GM18505 (cell line): ENCODE measurements around the gene SOS1.

Experiments
- ATAC-seq: cut with Tn5 transposase; IDR thresholded peaks from one replicate; pipeline ENCODE4 v1.9.1; 2021; ENCODE audit not compliant: unreplicated experiment
- POLR2A ChIP-seq: IDR thresholded peaks from 4 replicates; pipeline ENCODE4 v1.6.1; 2011; ENCODE audit warnings: borderline replicate concordance; ENCODE audit not compliant: insufficient read depth, insufficient read length; ENCODE audit errors: extremely low read depth

The SOS1 gene

DNA sequence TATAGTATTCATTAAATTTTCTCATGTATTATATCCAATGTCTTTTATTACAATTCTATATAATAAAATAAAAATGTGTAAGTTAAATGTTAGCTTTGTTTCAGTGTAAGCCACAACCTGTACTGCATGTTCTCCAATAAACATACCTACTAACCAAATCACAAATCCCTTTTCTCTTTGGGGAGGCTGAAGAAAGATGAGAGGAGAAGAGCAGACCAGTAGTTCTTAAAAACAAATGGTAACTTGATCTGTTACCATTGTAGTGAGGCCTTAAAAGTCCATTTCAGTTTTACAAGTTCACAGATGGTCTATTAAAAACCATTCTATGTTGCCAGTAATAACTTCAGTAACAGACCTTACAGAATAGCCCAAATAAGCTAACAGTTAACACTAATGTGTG, 100.5 kb downstream of the SOS1 start:
- TF ChIP-seq POLR2A, result no peak
- ATAC-seq, result no peak

DNA sequence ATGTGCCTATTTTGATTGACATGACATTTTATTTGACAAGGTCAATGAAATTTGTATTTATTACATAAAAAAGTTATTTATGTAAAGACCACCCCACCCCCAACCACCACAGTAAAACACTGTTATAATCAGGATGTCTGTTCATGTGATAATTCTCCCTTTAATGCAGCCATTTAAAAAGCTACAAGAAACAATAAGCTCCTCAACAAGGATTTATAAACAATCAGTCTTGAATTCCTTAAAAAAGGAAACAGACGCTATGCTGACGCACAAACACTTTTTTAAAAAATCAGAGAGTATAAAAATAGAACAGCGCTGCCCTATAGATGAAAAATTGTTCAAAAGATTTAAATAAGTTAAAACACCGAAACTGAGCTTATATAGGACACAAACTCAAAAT, 102.2 kb downstream of the SOS1 start:
- TF ChIP-seq POLR2A, result no peak
- ATAC-seq, result no peak

DNA sequence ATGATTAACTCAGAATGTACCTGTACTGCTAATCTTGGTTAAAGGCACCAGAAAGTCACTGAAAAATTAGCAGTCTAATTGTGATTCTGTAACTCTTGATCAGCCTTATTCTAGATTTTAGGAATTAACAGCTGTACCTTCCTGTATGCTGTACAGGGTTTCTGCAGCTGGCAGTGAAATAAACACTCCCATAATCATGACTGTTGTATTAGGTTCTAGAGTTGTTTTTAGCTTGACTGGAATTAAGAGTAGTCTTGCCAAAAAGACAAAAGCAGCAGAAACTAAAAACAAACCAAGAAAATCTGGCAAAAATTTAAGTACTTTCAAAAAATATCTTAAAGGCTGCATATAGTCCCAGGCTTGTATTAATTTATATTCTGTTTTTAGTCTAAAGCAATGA, 103.5 kb downstream of the SOS1 start:
- no peak for ATAC-seq
- no peak for TF ChIP-seq POLR2A

DNA sequence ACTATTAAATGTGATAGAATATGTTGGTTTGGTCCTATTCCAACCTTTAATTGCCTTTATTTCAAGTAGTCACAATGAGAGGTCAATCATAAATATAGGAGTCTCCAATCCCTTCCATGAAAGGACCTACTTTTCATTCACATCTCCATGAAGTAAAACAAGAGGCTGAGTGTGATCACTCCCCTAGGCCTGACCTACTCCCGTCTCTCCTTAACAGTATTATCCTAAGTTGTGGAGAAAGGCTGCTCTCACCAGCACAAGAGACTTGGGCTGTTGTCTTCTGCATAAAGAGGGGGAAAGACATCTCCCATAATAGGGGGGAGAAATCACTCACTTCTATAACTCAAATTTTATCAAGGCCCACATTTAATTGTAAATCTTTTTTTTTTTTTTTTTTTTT, 105.4 kb downstream of the SOS1 start:
- TF ChIP-seq POLR2A, result no peak
- no peak for ATAC-seq

DNA sequence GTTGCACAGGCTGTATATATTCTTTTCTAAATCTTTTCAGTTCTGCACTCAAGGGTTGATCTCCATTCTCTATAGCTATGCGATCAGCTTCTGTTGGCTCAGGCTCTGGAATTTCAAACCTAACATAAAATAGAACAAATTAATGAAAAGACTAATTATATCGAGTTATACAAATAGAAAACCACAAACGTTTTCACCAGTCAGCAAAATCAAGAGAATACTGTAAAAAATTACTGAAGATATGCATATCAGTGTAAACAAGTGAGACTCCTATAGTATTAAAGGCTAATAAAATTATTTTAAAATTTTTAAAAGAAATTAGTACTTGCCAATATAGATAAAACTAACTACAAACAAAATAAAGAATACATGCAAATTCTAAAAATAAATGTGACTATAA, 107.0 kb downstream of the SOS1 start:
- TF ChIP-seq POLR2A, result no peak
- no peak for ATAC-seq

DNA sequence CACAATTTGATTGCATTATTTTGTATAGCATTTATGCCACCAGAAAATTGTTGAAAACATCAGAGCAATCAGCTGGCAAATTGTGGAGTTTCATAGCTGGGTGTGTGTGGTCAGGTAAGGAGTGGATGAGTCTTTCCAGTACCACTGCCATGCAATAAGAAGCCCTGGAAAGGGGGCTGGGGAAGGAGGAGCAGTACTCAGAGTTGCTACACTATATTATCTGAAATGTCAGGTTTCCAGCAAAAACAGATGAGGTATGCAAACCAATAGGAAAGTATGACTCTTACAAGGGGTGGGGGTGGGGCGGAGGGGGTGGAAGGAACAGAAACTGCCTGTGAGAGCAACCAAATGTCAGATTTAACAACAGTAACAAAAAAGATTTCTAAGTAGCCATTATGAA, 112.2 kb downstream of the SOS1 start:
- no peak for ATAC-seq
- TF ChIP-seq POLR2A, result no peak

DNA sequence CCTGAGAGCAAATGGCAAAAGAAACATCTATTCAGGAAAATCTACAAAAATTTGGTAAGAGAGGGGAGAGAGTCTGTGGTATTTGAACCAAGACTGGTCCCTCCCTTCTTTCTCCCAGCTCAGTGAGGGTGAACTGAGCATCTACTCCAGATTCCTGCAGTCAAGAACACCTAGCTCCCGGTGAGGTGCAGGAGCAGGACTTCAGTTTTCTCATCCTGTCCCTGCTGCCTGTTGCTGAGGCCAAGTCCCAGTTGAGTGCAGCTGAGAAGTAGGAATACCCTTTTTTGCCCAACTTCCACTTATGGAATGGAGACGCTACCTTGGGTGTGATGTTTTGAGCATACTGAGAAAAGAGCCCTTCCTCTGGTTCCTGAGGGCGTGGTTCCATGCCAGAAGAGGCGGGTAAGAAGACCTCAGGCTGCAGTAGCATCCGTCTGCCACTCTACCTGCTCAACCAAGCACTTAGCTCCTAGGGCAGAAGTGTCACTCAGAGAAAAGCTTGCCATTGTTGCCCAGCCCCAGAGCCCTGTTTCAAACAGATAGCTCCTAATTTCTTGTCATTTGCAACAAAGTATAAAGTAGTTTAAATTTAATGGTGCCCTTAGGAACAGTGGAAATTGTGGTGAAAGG, 112.9 kb downstream of the SOS1 start:
- no peak for ATAC-seq
- no peak for TF ChIP-seq POLR2A

DNA sequence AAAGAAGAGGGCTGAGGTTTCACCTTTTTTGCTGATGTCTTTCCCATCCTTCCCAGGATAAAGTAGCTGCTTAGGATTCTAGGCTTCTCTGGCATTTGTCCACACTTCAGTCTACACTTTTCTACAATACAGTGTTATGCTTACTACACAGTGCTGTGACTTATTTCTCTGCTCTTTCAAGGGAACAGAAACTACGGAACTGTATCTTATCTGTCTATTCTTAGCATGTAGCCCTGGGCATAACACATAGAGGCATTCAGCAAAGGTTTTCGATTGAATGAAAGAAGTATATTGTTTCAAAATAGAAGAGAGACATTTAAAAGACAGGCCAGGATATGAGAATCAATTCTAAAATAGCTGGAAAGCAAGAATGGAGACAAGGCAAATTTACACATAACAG, 120.3 kb downstream of the SOS1 start:
- TF ChIP-seq POLR2A, result no peak
- no peak for ATAC-seq

DNA sequence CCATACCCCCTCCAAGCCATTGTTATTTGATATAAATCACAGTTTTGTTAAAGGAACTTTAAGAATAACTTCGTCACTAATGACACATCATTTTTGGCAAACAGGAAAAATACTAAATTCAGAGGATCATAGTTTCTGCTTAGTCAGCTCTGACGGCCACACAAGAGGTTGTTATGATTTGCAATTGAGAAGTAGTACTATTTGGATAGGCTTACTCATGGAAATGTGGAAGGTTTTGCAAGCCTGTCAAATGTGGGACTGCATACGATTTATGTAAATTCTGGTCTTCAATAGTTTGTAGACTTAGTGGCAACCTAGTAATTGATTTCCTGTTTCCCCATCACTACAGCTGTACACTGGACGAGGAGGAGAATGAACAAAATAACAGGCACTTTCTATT, 123.1 kb downstream of the SOS1 start:
- no peak for ATAC-seq
- TF ChIP-seq POLR2A, result no peak

DNA sequence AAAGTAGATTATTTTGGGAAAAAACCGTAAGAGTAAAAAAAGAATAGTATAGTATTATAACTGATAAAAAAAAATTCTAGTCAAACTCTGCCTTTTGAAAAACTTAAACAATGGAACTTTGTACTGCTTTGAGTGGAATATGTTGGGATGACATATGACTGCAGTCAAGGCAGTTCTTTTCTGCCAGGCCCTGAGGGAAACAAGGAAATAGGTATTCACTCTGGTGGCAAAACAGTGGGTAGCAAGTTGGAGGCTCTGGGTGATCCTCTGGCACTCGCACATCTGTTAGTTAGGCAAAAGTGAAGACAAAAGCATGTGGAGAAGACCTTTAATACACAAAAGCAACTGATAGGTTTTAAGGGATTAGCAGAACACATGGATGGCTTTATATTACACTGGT, 129.0 kb downstream of the SOS1 start:
- TF ChIP-seq POLR2A, result no peak
- ATAC-seq, result no peak

DNA sequence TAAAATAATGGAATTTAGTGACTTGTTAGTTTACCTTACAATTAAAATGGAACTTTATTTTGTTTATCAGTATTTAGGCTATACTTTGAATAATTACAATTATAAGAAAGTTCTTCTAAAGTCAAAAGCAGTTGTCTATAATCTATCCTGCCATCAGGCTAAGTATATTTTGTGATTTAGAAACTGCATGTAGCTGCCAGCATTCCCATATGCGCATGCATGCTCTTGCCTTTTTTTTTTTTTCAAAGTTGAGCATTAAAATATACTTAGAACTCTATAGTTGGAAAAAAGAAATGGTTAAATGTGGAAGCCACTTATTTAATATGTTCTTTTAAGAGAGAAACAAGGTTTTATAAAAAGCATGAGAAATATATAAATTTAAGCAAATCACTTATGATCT, 132.1 kb downstream of the SOS1 start:
- ATAC-seq, result no peak
- TF ChIP-seq POLR2A, result no peak

DNA sequence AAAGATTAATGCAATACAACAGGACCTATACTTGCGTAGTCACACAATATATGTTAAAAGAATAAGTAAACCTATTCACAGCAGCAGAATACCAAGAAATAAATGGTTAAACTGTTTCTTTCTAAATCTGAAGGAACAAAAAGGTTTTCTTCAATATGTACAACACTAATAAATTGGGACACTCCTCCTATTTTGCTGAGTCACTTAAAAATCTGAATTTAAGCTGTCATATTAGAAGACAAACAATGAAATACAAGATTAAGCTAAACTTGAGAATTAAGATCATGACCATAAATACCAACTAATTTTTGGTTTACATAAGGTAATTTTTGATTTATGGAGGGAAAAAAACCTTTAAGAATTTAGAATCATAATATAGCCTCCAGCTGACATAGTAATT, 138.4 kb downstream of the SOS1 start:
- no peak for ATAC-seq
- TF ChIP-seq POLR2A, result no peak

DNA sequence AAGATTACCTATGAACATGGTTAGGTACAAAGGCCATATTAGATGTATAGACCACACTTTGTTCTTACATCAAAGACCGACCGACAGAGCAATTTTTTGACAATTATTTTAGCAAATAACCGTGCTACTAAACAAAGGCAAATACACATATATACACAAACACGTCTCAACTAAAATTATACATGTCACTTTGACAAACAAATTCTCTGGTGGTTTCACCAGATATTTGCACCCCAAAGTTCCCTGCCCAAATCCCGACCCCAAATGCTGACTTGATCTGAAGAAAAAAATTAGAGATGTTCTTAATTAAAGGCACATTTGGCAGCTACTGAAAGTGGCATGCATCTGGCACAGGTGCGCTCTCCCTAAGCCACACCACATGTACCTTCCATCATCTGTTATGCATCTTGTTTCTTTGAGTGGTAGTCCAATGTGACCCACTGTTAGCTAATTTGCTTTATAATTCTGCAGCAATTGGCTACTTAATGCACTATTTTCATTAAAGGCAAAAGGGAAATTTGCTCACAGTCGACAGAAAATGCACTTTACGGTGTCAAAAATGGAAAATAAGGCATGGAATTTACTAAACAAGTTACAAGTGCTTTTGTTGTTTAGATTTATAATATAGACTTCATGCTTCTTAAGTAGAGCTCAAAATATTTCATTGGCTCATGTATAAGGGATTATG, 139.0 kb downstream of the SOS1 start:
- no peak for ATAC-seq
- no peak for TF ChIP-seq POLR2A

DNA sequence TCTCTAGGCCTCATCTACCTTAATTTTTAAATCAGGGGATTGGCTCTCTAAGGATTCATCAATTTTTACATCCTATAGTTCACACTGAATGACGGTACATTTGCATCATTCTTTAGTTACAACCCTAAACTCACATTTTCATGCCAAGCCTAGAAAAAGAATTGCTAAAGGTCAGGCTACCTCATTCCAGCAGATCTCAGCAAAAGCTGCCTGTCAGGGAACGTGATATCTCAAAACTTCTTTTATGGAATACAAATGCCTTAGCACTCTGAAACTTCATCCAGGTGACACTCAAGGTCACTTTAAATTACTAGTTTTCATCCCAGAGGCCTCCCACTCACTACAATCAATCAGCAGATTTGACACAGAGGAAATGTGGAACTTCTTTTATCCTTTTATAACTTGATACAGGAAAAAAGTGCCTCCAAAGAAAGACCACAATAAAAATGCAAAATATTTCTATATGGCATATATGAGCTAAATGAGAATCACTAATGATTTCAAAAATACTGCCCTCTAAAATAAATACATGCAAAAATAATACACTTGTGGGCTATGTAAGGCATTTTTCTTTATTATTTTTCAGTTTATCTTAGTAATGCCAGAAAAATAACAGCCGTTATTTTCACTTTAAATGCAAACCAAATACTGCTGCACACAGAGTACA, 139.7 kb downstream of the SOS1 start:
- no peak for TF ChIP-seq POLR2A
- no peak for ATAC-seq
